ENCODE results near the gene CYP2F1. TPM values are rescaled to one million over a fixed set of nuclear protein-coding genes. Genes with fewer than 3 reads are reported as not detected.
"Not testable (repeated sequence)": the region's sequence is repeated elsewhere in the genome, so short reads cannot be mapped to it uniquely, and the experiment has no call there.

Gene CYP2F1
- polyA plus RNA-seq, 1 experiment = not detected

GRCh38 chr19:41149831-41150230, 35.6 kb downstream of the CYP2F1 start:
- POLR2A ChIA-PET = no interaction called here
- no peaks in the 10 kb centered on the region for H3K9me3 ChIP-seq (ENCODE audit: control insufficient read depth, insufficient read depth, low read length)
- H3K27me3 ChIP-seq (ENCODE audit: control insufficient read depth, insufficient read depth, low read length) = no peaks in the 10 kb centered on the region
- no peak for DNase-seq (ENCODE audit: low read depth, low spot score)
- H3K27ac ChIP-seq (ENCODE audit: low read depth, low read length) = no peak overlapping the region
- no peak for TF ChIP-seq CTCF (IDR thresholded peaks at IDR 0.05; ENCODE audit: low read depth, low read length)
- no peak overlapping the region for H3K4me3 ChIP-seq (ENCODE audit: low read depth, low read length)
- CTCF ChIA-PET = interaction anchor here (1.2 kb wide), 1 partner anchor 23 kb away, joined by 3 read pairs; no protein-coding TSS in a partner anchor

GRCh38 chr19:41150986-41151385, 36.8 kb downstream of the CYP2F1 start:
- DNase-seq (ENCODE audit: low read depth, low spot score); H3K9me3 ChIP-seq (ENCODE audit: control insufficient read depth, insufficient read depth, low read length); H3K27me3 ChIP-seq (ENCODE audit: control insufficient read depth, insufficient read depth, low read length); POLR2A ChIA-PET; H3K4me3 ChIP-seq (ENCODE audit: low read depth, low read length); H3K27ac ChIP-seq (ENCODE audit: low read depth, low read length): not testable (repeated sequence)
- CTCF ChIA-PET = interaction anchor here (0.6 kb wide), 1 partner anchor 80 kb away, joined by 5 read pairs; no protein-coding TSS in a partner anchor

- Histone ChIP-seq H3K27me3 (ENCODE audit: control insufficient read depth, insufficient read depth, low read length) (no peaks in the 10 kb centered on the region), H3K9me3 (ENCODE audit: control insufficient read depth, insufficient read depth, low read length) (no peaks in the 10 kb centered on the region; the same call in 1 of the 2 replicates), H3K27ac (ENCODE audit: low read depth, low read length) (no peak overlapping the region), H3K4me3 (ENCODE audit: low read depth, low read length) (no peak overlapping the region)
- POLR2A ChIA-PET = no interaction called here
- no peak for DNase-seq (ENCODE audit: low read depth, low spot score)
- no peak for TF ChIP-seq CTCF (IDR thresholded peaks at IDR 0.05; ENCODE audit: low read depth, low read length)
- CTCF ChIA-PET = interaction anchor here (0.7 kb wide), 1 partner anchor 155 kb away, joined by 4 read pairs; no protein-coding TSS in a partner anchor
Measured at GRCh38 chr19:41154060-41154459, 39.8 kb downstream of the CYP2F1 start.

GRCh38 chr19:41156207-41156606, 42.0 kb downstream of the CYP2F1 start:
- no peak; the same call in 1 of the 2 replicates for TF ChIP-seq CTCF (IDR thresholded peaks at IDR 0.05; ENCODE audit: low read depth, low read length)
- H3K27me3 ChIP-seq (ENCODE audit: control insufficient read depth, insufficient read depth, low read length) = no peaks in the 10 kb centered on the region
- ChIA-PET CTCF (no interaction called here), POLR2A (no interaction called here)
- H3K27ac ChIP-seq (ENCODE audit: low read depth, low read length) = no peak overlapping the region
- no peak overlapping the region for H3K4me3 ChIP-seq (ENCODE audit: low read depth, low read length)
- no peak for DNase-seq (ENCODE audit: low read depth, low spot score)
- no peaks in the 10 kb centered on the region; the same call in 1 of the 2 replicates for H3K9me3 ChIP-seq (ENCODE audit: control insufficient read depth, insufficient read depth, low read length)

- H3K4me3 ChIP-seq (ENCODE audit: low read depth, low read length) = no peak overlapping the region
- no peak for DNase-seq (ENCODE audit: low read depth, low spot score)
- ChIA-PET POLR2A (no interaction called here), CTCF (interaction anchor here (1.7 kb wide), 1 partner anchor 15 kb away, joined by 4 read pairs; no protein-coding TSS in a partner anchor)
- no peaks in the 10 kb centered on the region; the same call in 1 of the 2 replicates for H3K9me3 ChIP-seq (ENCODE audit: control insufficient read depth, insufficient read depth, low read length)
- H3K27ac ChIP-seq (ENCODE audit: low read depth, low read length) = no peak overlapping the region
- TF ChIP-seq CTCF (IDR thresholded peaks at IDR 0.05; ENCODE audit: low read depth, low read length) = no peak
- no peaks in the 10 kb centered on the region for H3K27me3 ChIP-seq (ENCODE audit: control insufficient read depth, insufficient read depth, low read length)
Measured at GRCh38 chr19:41159881-41160280, 45.6 kb downstream of the CYP2F1 start.
